HG02970 (cell line): ENCODE results near the gene ABCD4.

Source experiments
- ATAC-seq: cut with Tn5 transposase; IDR thresholded peaks from one replicate; pipeline ENCODE4 v1.9.1; 2021; ENCODE audit warnings: mild to moderate bottlenecking, moderate library complexity, moderate number of reproducible peaks; ENCODE audit not compliant: unreplicated experiment, low FRiP score

ABCD4 gene

DNA sequence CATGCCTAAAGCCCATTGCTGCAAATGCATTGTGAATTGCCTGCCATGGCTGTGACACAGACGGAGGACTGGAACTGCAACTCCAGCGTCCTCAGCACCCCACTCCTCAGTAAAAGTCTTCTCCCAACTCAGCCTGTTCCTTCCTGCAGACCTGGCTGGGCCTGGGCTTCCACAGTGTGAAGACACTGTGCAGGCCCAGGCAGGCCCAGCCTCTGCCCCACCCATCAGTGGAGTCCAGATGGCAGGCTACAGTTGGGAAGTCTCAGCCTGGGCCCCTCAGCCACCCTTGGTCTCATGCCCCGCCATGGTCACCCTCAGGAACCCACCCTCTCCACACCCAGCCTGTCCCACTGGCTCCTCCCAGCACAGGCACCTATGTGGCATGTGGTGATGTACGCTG lies 41.4 kb downstream of the ABCD4 start:
- ATAC-seq: no peak

DNA sequence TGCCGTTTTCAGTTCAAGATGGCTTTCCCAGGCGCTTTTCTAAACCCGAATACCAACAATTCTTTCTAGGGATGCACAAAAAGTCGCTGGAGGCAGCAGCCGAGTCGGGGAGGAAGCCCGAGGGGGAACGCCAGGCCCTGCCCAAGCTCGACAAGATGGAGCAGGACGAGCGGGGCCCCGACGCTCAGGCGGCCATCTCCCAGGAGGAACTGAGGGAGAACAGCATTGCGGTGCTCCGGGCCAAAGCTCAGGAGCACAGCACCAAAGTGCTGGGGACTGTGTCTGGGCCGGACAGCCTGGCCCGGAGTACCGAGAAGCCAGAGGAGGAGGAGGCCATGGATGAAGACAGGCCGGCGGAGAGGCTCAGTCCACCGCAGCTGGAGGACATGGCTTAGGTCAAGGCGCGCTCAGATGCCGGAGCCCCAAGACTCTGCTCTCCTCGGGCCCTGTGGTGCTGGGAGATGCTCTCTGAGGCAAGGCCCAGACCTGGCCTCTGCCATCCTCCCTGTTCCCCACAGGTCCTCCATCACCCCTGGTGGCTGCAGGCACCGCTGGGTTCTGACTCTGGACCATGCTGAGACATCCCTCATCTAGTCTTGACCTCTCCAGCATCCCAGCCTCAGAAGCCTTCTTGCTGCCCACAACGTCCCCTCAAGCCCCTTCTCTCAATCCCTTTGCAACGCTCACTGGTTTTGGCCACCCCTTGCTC lies 42.1 kb downstream of the ABCD4 start:
- no peak for ATAC-seq

GRCh38 chr14:74259513-74259912 lies 43.2 kb downstream of the ABCD4 start:
- no peak for ATAC-seq

DNA sequence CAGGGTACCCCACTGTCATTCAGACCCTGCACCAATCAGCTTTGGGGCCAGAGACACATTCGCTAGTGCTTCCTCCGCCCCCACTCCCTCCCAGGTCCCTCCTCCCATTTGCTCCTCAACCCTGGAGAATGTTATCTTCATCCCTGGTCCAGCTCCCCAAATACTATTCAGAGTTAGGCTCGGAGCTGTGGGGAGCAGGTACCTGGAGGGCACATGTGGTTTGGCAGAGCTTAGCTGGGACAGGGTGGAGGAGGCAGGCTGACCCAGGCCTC lies 44.0 kb downstream of the ABCD4 start:
- no peak for ATAC-seq

- ATAC-seq: no peak
These were observed 44.6 kb downstream of the ABCD4 start for GRCh38 chr14:74257941-74258763.

DNA sequence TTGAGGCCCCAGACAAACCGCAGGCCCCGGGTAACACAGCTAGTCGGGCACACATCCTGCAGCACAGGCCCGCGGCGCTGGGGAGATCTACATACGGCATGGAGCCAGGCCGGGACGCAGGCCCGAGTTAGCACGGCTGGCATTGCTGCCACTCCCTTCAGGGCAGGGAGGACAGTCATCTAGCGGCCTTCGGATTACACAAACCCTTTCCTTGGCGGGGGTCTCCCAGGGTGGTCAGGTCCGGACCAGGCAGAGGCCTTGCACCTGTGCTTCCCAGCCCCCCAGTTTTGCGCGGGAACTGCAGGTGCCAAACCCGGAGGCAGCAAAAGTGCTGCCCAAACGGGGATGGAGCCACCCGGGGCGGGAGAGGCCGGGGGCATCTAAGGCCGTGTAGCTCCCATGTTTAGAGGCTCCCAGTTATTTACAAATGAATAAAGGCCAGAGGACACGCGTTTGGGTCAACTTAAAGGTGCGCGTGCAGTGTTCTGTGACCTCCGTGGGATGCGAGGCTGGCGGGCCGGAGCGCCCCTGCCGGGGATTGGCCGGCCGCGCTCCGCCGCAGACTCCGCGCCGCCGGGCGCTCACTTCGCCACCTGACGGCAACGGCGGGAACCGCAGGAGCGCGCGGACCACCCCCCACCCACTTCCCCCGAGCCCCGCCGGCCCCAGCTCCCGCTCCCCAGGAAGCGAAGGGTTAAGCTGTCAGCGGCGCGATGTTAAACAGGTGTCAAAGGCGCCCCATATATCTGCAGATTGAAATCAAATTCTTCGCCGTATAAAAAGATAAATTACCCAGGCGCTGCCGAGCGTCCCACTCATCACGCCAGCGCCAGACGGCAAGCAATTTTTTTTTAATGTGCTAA lies 45.4 kb downstream of the ABCD4 start:
- ATAC-seq: peak; percentile 72

DNA sequence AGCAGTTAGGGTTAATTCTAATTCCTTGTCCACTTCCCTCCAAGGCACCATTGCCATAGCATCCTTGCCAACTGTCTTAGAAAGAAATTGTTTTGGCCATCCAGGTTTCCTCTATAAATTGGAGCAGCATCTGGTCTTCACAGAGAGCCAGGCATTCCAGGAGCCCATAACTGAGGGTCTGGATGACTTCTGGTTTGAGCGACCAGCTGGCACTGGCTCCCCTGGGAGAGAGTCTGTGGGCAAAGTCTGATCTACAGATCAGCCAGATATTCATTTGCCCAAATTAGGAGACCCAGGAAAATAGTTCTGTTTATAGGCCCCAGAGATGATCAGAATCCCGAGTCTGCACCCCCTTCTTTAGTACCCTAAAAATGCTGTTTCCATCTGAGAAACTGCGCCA lies 47.5 kb downstream of the ABCD4 start:
- no peak for ATAC-seq

- no peak for ATAC-seq
These were observed 53.0 kb downstream of the ABCD4 start for GRCh38 chr14:74249433-74250375.

DNA sequence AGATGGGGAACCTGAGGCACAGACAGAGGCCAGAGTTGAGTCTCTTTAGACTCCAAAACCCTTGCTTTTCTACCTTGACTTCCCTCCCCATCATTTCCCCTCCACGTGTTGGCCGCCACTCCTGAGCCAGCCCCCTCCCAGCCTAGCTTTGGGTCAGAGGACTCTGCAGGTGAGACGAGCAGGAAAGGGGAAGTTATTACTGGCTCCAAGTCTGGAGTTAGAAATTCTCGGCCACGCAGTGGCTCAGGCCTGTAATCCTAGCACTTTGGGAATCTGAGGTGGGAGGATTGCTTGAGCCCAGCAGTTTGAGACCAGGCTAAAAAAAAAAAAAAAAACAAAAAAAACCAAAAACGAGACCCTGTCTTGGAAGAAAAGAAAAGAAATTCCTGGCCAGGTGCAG lies 54.7 kb downstream of the ABCD4 start:
- no peak for ATAC-seq

GRCh38 chr14:74246542-74246941 lies 56.2 kb downstream of the ABCD4 start:
- no peak for ATAC-seq

DNA sequence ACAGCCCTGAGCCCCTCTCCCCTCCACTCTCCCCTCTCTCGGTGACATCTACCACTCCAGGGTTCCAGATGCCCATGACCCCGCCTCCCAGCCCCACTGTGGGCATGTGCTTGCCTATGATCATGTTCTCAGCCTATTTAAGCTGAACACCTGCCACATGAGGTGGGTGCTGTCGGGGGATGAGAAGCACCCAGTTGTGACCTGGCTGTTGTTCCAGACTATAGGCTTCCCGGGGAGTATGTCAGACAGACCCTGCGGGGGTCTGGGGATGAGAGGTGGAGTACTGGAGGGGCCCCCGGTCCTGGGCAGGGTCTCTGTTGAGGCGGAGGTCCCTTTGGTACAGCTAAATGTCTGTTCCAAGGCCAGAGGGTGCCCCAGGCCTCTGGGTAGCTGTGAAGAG lies 57.4 kb downstream of the ABCD4 start:
- no peak for ATAC-seq

DNA sequence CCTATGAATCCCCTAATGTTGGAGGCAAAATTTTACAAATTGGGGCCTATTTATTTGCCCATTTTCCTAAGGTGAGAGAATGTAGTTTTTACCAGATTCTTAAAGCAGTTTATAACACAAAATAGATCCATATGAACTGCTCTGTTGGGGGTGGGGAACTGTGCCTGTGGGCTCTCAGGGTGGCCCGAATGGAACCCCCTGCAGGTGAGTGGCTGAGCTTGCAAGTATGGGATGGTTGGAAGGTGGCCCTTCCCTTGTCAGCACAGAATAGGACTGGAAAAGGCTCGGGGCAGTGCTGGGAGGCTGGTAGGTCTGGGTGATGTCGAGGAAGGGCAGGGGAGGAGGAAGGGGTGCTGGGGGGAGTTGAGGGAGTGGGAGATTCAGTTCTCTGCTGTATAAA lies 58.6 kb downstream of the ABCD4 start:
- no peak for ATAC-seq

DNA sequence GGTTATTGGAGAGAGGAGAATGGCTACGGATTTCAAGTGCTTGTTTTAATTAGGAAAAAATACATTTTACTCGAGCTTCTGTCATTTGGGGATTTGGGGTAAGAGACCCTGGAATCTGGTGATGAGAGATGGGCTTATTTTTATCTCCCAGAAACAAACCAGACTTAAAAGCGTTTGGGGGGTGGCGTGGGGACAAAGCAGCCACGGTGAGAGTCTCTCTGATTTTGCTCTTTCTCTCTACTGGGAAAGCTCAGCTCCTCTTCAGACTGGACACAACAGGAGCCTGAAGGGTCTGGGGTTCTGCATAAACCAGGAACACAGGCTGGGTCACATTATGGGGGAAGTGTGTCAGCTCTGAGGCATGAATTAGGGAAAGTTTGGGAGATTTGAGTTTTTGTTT lies 59.7 kb downstream of the ABCD4 start:
- no peak for ATAC-seq

DNA sequence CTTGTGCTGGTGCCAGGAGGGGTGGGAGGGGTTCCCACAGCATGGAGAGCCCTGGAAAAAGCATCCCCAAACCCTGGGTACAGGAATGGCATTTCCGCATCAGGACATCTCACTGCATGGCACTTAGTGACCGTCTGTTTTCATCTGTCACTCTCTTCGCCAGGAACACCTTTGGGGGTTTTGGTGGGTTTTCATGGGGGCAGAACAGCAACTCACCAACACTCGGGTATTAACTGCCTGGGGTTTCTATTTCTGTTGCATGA lies 60.0 kb downstream of the ABCD4 start:
- no peak for ATAC-seq

GRCh38 chr14:74242021-74242779 lies 60.5 kb downstream of the ABCD4 start:
- no peak for ATAC-seq

GRCh38 chr14:74241652-74242017 lies 61.1 kb downstream of the ABCD4 start:
- ATAC-seq: no peak

GRCh38 chr14:74240794-74241651 lies 61.7 kb downstream of the ABCD4 start:
- no peak for ATAC-seq

DNA sequence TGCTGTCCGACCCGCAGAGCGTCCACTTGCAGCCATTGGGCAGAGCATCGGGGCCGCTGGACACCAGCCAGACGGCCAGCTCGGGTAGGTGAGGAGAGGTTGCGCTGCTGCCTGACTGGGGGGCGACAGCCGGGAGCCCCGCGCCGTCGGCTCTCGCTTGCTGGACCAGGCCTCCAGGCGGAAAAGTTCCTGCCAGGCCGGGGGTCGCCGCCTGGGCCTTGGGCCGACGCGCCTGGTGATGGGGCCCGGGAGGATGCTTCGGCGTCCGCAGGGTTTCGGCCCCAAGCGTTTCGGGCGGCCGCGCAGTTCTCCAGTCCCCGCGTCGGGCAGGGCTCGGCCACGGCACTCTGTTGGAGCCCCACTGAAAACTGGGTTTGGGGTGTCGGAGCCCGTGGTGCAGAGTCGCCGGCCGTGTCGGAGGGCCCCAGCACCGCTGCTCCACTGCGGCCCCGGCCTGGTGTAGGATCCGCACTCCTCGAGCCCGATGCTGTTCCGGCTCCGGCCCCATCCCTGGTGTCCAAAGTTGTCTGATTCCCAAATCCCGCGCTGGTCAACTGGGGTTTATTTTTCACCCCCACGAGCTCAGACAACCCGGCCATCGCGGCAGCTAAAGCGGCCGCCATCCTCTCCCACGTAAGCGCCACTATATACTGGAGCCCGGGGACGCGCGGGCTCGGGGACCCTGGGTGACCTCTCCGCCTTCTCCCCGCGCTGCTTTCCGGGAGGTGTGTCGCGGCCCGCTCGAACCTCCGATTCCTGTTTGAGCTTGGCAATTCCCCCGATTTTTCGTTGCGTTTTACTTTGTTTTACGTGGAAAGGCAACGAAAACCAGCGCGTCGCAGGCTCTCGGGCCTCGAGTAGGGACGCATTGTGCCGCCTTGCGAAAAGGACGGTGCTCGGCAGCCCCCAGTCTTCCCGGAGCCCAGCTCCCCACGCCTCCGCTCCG lies 62.6 kb downstream of the ABCD4 start:
- ATAC-seq: no peak
